Thoracic aorta (tissue), 2 donors: ENCODE data around the gene CCDC89. TPM values are rescaled to one million over a fixed set of nuclear protein-coding genes. Genes with fewer than 3 reads are reported as not detected.

Experiments used
- ATAC-seq: fragments of 150-250 bp; one replicate; pipeline ENCODE4 v1.8.0; 2017; ENCODE audit warnings: low read depth; ENCODE audit not compliant: insufficient number of reproducible peaks, low FRiP score
- DNase-seq: peaks from one replicate; pipeline ENCODE4 v3.0.0-alpha.2; 2020; ENCODE audit warnings: low spot score
- H3K27ac ChIP-seq, 2 donors: fragments of 200-600 bp; sonication (generic); 1 replicate in 1 of 2; 2 replicates in 1 of 2; pipeline ENCODE4 v1.5.1; 2016; ENCODE audit warnings: mild to moderate bottlenecking in 2 of 2, moderate library complexity in 2 of 2
- H3K27me3 ChIP-seq: fragments of 200-600 bp; sonication (generic); replicated peaks from 2 replicates; pipeline ENCODE4 v1.6.0; 2016; ENCODE audit warnings: mild to moderate bottlenecking; ENCODE audit not compliant: insufficient read depth
- H3K36me3 ChIP-seq: fragments of 200-600 bp; sonication (generic); one replicate; pipeline ENCODE4 v1.5.1; 2016
- H3K4me1 ChIP-seq, 2 donors: fragments of 200-600 bp; sonication (generic); 1 replicate in 1 of 2; 2 replicates in 1 of 2; pipeline versions ENCODE4 v1.5.1 to v1.6.0; 2016; ENCODE audit warnings: low read depth in 2 of 2, mild to moderate bottlenecking in 1 of 2; ENCODE audit not compliant: control insufficient read depth in 1 of 2
- H3K4me3 ChIP-seq: fragments of 200-600 bp; sonication (generic); 2 replicates; pipeline ENCODE4 v1.5.1; 2016; ENCODE audit warnings: mild to moderate bottlenecking
- H3K9me3 ChIP-seq: fragments of 200-600 bp; sonication (generic); 2 replicates; pipeline ENCODE4 v1.5.1; 2016
- CTCF ChIP-seq: fragments of 200-600 bp; sonication (generic); IDR thresholded peaks from one replicate; pipeline ENCODE4 v1.5.1; 2019; ENCODE audit warnings: antibody characterized with exemption
- total RNA-seq, 2 donors: library from RNA; depleted of rRNA; stranded (reverse); fragments of >200 nt; gene quantifications; one replicate each; pipeline versions ENCODE4 v1.1.0 to v1.2.3, GENCODE V29; 2016

The CCDC89 gene
- total RNA-seq, 2 donors from 2014 or later = 0.81 to 2.3 TPM

- Histone ChIP-seq H3K9me3 (no peaks in the 10 kb centered on the region), H3K27ac (no peak overlapping the region), H3K4me3 (no peak overlapping the region), H3K4me1 (peaks cover 0 to 12% of the 10 kb centered on the region in 2 donors), H3K36me3 (no peaks in the 10 kb centered on the region), H3K27me3 (no peaks in the 10 kb centered on the region)
- ATAC-seq = no peak
- no peak for TF ChIP-seq CTCF
- DNase-seq = no peak
Measured at GRCh38 chr11:85723088-85723487, 37.1 kb upstream of the CCDC89 start.

- H3K9me3 ChIP-seq = no peaks in the 10 kb centered on the region
- ATAC-seq = no peak
- peaks cover 0 to 12% of the 10 kb centered on the region in 2 donors for H3K4me1 ChIP-seq
- no peaks in the 10 kb centered on the region for H3K27me3 ChIP-seq
- H3K36me3 ChIP-seq = no peaks in the 10 kb centered on the region
- H3K4me3 ChIP-seq = no peak overlapping the region
- H3K27ac ChIP-seq = no peak overlapping the region
- no peak for DNase-seq
- no peak for TF ChIP-seq CTCF
Measured at GRCh38 chr11:85721191-85721590, 35.2 kb upstream of the CCDC89 start.

GRCh38 chr11:85718991-85719807 is 33.2 kb upstream of the CCDC89 start:
- H3K4me1 ChIP-seq = peaks cover 0 to 12% of the 10 kb centered on the region in 2 donors
- peak overlapping the region; percentile 39 to 65 for H3K27ac ChIP-seq
- no peak for TF ChIP-seq CTCF
- ATAC-seq = peak; percentile 61
- H3K36me3 ChIP-seq = no peaks in the 10 kb centered on the region
- no peaks in the 10 kb centered on the region for H3K9me3 ChIP-seq
- H3K4me3 ChIP-seq = peak overlapping the region; percentile 53
- no peaks in the 10 kb centered on the region for H3K27me3 ChIP-seq
- DNase-seq = no peak

- H3K27ac ChIP-seq = peak overlapping the region; percentile 39 to 65
- H3K27me3 ChIP-seq = no peaks in the 10 kb centered on the region
- H3K4me1 ChIP-seq = peaks cover 0 to 12% of the 10 kb centered on the region in 2 donors
- no peaks in the 10 kb centered on the region for H3K36me3 ChIP-seq
- DNase-seq (no peak), ATAC-seq (no peak)
- no peaks in the 10 kb centered on the region for H3K9me3 ChIP-seq
- TF ChIP-seq CTCF = no peak
- H3K4me3 ChIP-seq = peak overlapping the region; percentile 53
Measured at GRCh38 chr11:85718126-85718943, 32.3 kb upstream of the CCDC89 start.

- DNase-seq = no peak
- Histone ChIP-seq H3K36me3 (no peaks in the 10 kb centered on the region), H3K27ac (no peak overlapping the region), H3K4me1 (peaks cover 0 to 12% of the 10 kb centered on the region in 2 donors), H3K27me3 (no peaks in the 10 kb centered on the region), H3K4me3 (no peak overlapping the region), H3K9me3 (no peaks in the 10 kb centered on the region)
- no peak for TF ChIP-seq CTCF
- ATAC-seq = no peak
Measured at GRCh38 chr11:85717429-85717828, 31.4 kb upstream of the CCDC89 start.
